Measurements from ENCODE around the gene DHRS4.
"Not testable (repeated sequence)": the region's sequence is repeated elsewhere in the genome, so short reads cannot be mapped to it uniquely, and the experiment has no call there.

Gene DHRS4

GRCh38 chr14:23941669-23942068 is 11.9 kb upstream of the DHRS4 start:
- DNase-seq: no peak

DNA sequence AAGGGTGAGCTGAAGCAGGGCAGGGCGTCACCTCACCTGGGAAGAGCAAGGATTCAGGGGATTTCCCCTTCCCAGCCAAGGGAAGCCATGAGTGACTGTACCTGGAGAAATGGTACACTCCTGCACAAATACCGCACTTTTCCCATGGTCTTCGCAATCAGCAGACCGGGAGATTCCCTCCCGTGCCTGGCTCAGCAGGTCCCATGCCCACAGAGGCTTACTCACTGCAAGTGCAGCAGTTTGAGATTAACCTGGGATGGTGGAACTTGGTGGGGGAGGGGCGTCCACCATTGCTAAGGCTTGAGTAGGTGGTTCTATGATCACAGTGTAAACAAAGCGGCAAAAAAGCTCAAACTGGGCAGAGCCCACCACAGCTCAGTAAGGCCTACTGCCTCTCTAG is 11.0 kb upstream of the DHRS4 start:
- no peak for DNase-seq

DNA sequence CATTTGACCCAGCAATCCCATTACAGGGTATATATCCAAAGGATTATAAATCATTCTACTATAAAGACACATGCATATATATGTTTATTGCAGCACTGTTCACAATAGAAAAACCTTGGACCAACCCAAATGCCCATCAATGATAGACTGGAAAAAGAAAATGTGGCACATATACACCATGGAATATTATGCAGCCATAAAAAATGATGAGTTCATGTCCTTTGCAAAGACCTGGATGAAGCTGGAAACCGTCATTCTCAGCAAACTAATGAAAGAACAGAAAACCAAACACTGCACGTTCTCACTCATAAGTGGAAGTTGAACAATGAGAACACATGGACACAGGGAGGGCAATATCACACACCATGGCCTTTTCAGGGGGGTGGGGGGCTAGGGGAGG is 4.5 kb upstream of the DHRS4 start:
- DNase-seq: not testable (repeated sequence)

- DNase-seq: no peak
Measured at GRCh38 chr14:23950411-23951135, 3.0 kb upstream of the DHRS4 start.

- DNase-seq: not testable (repeated sequence)
Measured at GRCh38 chr14:23951136-23951466, 2.5 kb upstream of the DHRS4 start.

- DNase-seq: no peak
Measured at GRCh38 chr14:23951590-23952201, 1.9 kb upstream of the DHRS4 start.

DNA sequence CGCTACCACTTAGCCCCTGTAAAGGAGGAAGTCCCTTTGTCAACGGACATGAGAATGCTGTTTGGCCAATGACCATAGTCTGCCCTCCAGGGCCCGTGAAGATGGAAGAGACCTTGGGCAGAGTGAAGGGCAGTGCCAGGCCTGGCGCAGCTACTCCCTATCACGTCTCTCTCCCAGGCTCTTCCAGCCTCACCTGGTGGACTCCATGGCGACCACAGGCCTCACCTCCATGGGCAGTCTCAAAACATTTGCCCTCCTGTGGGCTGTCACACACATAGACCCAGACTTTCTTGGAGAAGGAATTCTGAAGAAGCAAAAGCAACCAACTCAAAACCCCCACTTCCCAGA is 480 bp upstream of the DHRS4 start:
- not testable (repeated sequence) for DNase-seq

DNA sequence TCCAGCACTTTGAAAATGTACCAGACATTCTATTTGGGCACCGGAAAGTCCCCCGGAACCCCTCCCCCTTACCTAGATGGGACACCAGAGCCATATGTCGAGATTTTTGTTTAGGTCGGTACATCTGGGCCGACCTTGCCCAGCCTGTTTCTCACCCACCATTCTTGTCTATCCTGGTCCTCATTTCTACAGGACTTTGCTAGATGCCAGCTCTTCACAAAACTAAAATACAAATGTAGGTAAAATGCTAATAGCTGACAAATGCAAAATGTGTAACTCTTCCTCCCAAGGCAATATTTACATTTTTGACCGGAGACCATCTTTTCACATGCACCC is 677 bp downstream of the DHRS4 start:
- DNase-seq: not testable (repeated sequence)

GRCh38 chr14:23954965-23955364 is 1.4 kb downstream of the DHRS4 start:
- not testable (repeated sequence) for DNase-seq

- DNase-seq: not testable (repeated sequence)
Measured at GRCh38 chr14:23955811-23956210, 2.2 kb downstream of the DHRS4 start.

DNA sequence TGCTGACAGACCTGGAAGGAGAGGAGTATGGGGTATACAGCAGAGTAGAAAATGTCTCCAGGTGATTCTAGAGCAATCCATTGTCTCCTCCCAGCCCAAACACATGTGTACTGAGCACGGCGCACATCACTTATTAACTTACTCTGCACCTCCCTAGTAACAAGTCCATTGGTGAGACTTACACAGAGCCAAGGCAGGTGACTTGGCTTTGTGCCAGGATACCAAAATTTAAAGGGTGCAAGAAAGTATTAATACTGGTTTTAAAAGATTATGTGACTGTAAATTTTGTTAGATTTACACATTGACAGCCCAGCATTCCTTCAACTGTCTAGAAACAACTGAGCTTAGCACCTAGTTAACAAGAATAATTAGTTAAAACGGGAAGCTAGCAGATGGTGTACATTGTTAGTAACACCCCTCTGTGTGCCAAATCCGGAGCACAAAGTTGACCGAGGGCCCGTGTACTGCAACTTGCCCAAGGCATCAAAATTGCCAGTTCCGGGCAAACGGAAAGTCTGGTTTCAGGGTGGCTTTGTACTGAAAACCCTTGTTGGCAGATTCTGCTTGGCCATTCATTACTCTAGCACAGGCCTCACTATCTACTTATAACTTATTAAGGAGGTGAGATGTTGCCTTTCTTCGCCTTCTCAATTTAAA is 4.5 kb downstream of the DHRS4 start:
- not testable (repeated sequence) for DNase-seq

DNA sequence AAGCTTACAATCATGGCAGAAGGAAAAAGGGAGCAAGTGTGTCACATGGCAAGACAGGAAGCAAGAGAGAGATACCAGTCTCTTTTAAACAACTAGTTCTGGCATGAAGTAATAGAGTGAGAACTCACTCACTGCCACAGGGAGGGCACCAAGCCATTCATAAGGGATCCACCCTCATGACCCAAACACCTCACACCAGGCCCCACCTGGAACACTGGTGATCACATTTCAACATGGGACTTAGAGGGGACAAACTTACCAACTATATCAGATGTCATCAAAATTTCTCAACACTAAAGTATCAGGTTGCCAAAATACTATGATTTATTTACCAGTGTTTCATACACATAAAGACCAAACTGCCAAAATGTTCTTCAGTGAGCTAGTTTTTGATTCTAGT is 7.3 kb downstream of the DHRS4 start:
- DNase-seq: not testable (repeated sequence)

GRCh38 chr14:23961704-23962103 is 8.1 kb downstream of the DHRS4 start:
- not testable (repeated sequence) for DNase-seq

DNA sequence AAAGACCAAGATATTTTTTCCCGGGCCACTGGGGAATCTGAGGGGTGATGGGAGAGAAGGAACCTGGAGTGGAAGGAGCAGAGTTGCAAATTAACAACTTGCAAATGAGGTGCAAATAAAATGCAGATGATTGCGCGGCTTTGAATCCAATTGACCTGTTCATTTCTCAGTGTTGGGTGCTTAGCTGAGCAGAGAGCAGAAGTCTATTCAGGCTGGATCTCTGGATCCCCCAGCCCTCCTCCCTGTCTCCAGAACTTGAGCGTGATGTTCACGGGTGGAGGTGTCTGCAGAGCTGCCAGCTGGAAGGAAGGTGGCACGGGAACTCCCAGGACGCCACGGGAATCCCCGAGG is 15.5 kb downstream of the DHRS4 start:
- not testable (repeated sequence) for DNase-seq

DNA sequence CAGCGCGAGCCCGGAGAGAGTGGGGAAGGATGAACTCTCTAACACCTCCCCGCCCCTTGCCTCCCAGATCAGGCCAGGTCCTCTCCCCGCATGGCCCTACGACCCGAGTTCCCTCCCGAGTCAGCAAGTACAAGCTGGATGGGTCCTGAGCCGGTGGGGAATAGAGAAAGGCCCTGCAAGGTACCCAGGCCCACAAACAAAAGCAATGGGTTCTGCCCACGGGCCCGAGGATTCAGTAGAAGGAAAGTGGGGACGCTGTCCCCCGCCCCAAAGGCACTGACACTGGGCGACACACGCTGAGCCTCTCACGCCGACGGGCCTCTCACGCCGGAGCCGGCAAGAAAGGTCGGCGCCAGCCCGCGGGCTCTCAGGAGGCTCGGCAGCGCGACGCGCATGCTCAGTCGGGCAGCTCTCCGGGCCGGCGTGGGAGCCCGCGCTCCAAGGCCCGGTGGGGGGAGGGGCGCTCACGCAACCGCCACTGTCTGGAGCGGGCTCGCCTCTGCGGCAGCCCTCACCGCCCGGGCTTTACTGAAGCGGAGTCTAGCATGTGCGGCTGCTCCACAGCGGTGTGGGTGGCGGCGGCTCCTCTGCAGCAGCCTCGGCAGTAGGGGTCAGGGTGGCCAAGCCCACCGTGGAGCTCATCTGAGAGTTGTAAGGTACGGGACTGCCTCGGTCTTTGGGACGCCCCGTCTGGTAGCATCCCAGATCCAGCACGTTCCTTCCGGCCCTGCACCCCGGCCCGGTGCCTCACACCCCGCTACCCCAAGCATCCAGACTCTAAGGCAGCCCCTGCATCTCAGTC is 16.1 kb downstream of the DHRS4 start:
- DNase-seq: peak; percentile 13

GRCh38 chr14:23970283-23970659 is 16.7 kb downstream of the DHRS4 start:
- DNase-seq: not testable (repeated sequence)

GRCh38 chr14:23973178-23973577 is 19.6 kb downstream of the DHRS4 start:
- not testable (repeated sequence) for DNase-seq

DNA sequence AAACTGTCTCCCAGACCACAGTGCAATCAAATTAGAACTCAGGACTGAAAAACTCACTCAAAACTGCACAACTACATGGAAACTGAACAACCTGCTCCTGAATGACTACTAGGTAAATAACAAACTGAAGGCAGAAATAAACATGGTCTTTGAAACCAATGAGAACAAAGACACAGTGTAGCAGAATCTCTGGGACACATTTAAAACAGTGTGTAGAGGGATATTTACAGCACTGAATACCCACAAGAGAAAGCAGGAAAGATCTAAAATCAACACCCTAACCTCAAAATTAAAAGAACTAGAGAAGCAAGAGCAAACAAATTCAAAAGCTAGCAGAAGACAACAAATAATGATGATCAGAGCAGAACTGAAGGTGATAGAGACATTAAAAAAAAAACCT is 20.5 kb downstream of the DHRS4 start:
- not testable (repeated sequence) for DNase-seq

GRCh38 chr14:23977208-23977607 is 23.6 kb downstream of the DHRS4 start:
- DNase-seq: peak; percentile 27

- not testable (repeated sequence) for DNase-seq
Measured at GRCh38 chr14:23981951-23982813, 28.6 kb downstream of the DHRS4 start.

GRCh38 chr14:23984891-23985602 is 31.5 kb downstream of the DHRS4 start:
- no peak for DNase-seq

- not testable (repeated sequence) for DNase-seq
Measured at GRCh38 chr14:23988223-23988606, 34.6 kb downstream of the DHRS4 start.
